Subcutaneous abdominal adipose tissue (tissue), 5 donors: ENCODE measurements around the gene KLHL29.

Experiments used
- H3K27ac ChIP-seq: one replicate; pipeline ENCODE4 v1.7.0; 2013; ENCODE audit warnings: low read depth, mild to moderate bottlenecking, inconsistent platforms, low read length, moderate library complexity
- H3K27me3 ChIP-seq, 5 donors: one replicate each; pipeline ENCODE4 v1.7.0; 2013; ENCODE audit warnings: low read length in 5 of 5, inconsistent platforms in 1 of 5; ENCODE audit not compliant: control insufficient read depth in 5 of 5, insufficient read depth in 4 of 5
- H3K36me3 ChIP-seq, 5 donors: one replicate each; pipeline ENCODE4 v1.7.0; 2013; ENCODE audit warnings: low read length in 5 of 5; ENCODE audit not compliant: control insufficient read depth in 5 of 5, insufficient read depth in 5 of 5
- H3K4me1 ChIP-seq, 5 donors: one replicate each; pipeline ENCODE4 v1.7.0; 2013; ENCODE audit warnings: low read length in 5 of 5, mild to moderate bottlenecking in 3 of 5, moderate library complexity in 1 of 5; ENCODE audit not compliant: control insufficient read depth in 5 of 5, insufficient read depth in 5 of 5
- H3K4me3 ChIP-seq, 5 donors: one replicate each; pipeline ENCODE4 v1.7.0; 2013; ENCODE audit warnings: low read length in 5 of 5, low read depth in 1 of 5
- H3K9ac ChIP-seq, 5 donors: one replicate each; pipeline ENCODE4 v1.7.0; 2013; ENCODE audit warnings: low read length in 5 of 5, mild to moderate bottlenecking in 4 of 5, moderate library complexity in 3 of 5
- H3K9me3 ChIP-seq, 5 donors: one replicate each; pipeline ENCODE4 v1.7.0; 2013; ENCODE audit warnings: low read length in 5 of 5; ENCODE audit not compliant: control insufficient read depth in 5 of 5
- donor health status: healthy.
- donor health status: healthy.
- donor health status: healthy.
- donor health status: healthy.
- donor health status: healthy.

KLHL29 gene

GRCh38 chr2:23363831-23364230 is 21.1 kb upstream of the KLHL29 start:
- Histone ChIP-seq H3K4me1 (no peaks in the 10 kb centered on the region), H3K9me3 (no peaks in the 10 kb centered on the region), H3K27ac (no peak overlapping the region), H3K9ac (no peak overlapping the region), H3K36me3 (no peaks in the 10 kb centered on the region), H3K27me3 (peaks cover 0 to 5% (median 0%) of the 10 kb centered on the region in 5 donors), H3K4me3 (no peak overlapping the region)

- no peaks in the 10 kb centered on the region for H3K36me3 ChIP-seq
- no peaks in the 10 kb centered on the region for H3K9me3 ChIP-seq
- H3K27ac ChIP-seq, result no peak overlapping the region
- no peaks in the 10 kb centered on the region for H3K4me1 ChIP-seq
- no peak overlapping the region for H3K9ac ChIP-seq
- no peak overlapping the region for H3K4me3 ChIP-seq
- H3K27me3 ChIP-seq, result peaks cover 0 to 5% (median 0%) of the 10 kb centered on the region in 5 donors
These were observed 18.3 kb upstream of the KLHL29 start for GRCh38 chr2:23366720-23367119.

GRCh38 chr2:23367760-23368159 is 17.2 kb upstream of the KLHL29 start:
- Histone ChIP-seq H3K27me3 (peaks cover 0 to 4% (median 0%) of the 10 kb centered on the region in 5 donors), H3K27ac (no peak overlapping the region), H3K9me3 (no peaks in the 10 kb centered on the region), H3K36me3 (no peaks in the 10 kb centered on the region), H3K4me3 (no peak overlapping the region), H3K4me1 (no peaks in the 10 kb centered on the region), H3K9ac (no peak overlapping the region)

- H3K4me1 ChIP-seq, result no peaks in the 10 kb centered on the region
- H3K9me3 ChIP-seq, result peaks cover 0 to 3% (median 0%) of the 10 kb centered on the region in 5 donors
- no peaks in the 10 kb centered on the region for H3K36me3 ChIP-seq
- no peak overlapping the region for H3K9ac ChIP-seq
- peaks cover 0 to 6% (median 0%) of the 10 kb centered on the region in 5 donors for H3K27me3 ChIP-seq
- no peak overlapping the region for H3K4me3 ChIP-seq
- no peak overlapping the region for H3K27ac ChIP-seq
These were observed 11.3 kb upstream of the KLHL29 start for GRCh38 chr2:23373666-23374065.

GRCh38 chr2:23375448-23375847 is 9.5 kb upstream of the KLHL29 start:
- H3K9me3 ChIP-seq, result peaks cover 0 to 3% (median 0%) of the 10 kb centered on the region in 5 donors
- H3K4me3 ChIP-seq, result no peak overlapping the region
- no peak overlapping the region for H3K9ac ChIP-seq
- no peak overlapping the region for H3K27ac ChIP-seq
- no peaks in the 10 kb centered on the region for H3K36me3 ChIP-seq
- peaks cover 0 to 3% (median 2%) of the 10 kb centered on the region in 5 donors for H3K4me1 ChIP-seq
- peaks cover 0 to 6% (median 0%) of the 10 kb centered on the region in 5 donors for H3K27me3 ChIP-seq

- H3K36me3 ChIP-seq, result no peaks in the 10 kb centered on the region
- no peak overlapping the region for H3K4me3 ChIP-seq
- H3K27me3 ChIP-seq, result peaks cover 0 to 6% (median 0%) of the 10 kb centered on the region in 5 donors
- no peak overlapping the region for H3K9ac ChIP-seq
- peaks cover 0 to 3% (median 0%) of the 10 kb centered on the region in 5 donors for H3K9me3 ChIP-seq
- H3K4me1 ChIP-seq, result peaks cover 2 to 9% (median 8%) of the 10 kb centered on the region in 5 donors
- H3K27ac ChIP-seq, result no peak overlapping the region
These were observed 8.9 kb upstream of the KLHL29 start for GRCh38 chr2:23376075-23376474.

GRCh38 chr2:23376972-23377371 is 8.0 kb upstream of the KLHL29 start:
- Histone ChIP-seq H3K4me3 (no peak overlapping the region), H3K27ac (no peak overlapping the region), H3K36me3 (no peaks in the 10 kb centered on the region), H3K9ac (no peak overlapping the region), H3K4me1 (peaks cover 2 to 13% (median 9%) of the 10 kb centered on the region in 5 donors), H3K27me3 (peaks cover 0 to 6% (median 0%) of the 10 kb centered on the region in 5 donors), H3K9me3 (peaks cover 0 to 3% (median 0%) of the 10 kb centered on the region in 5 donors)

GRCh38 chr2:23377771-23378170 is 7.2 kb upstream of the KLHL29 start:
- H3K4me1 ChIP-seq, result peaks cover 2 to 13% (median 9%) of the 10 kb centered on the region in 5 donors
- H3K36me3 ChIP-seq, result no peaks in the 10 kb centered on the region
- H3K9me3 ChIP-seq, result peaks cover 0 to 3% (median 0%) of the 10 kb centered on the region in 5 donors
- H3K9ac ChIP-seq, result no peak overlapping the region
- no peak overlapping the region for H3K4me3 ChIP-seq
- peaks cover 0 to 6% (median 0%) of the 10 kb centered on the region in 5 donors for H3K27me3 ChIP-seq
- H3K27ac ChIP-seq, result no peak overlapping the region

GRCh38 chr2:23378496-23378895 is 6.5 kb upstream of the KLHL29 start:
- Histone ChIP-seq H3K9me3 (no peaks in the 10 kb centered on the region), H3K27ac (no peak overlapping the region), H3K9ac (no peak overlapping the region), H3K4me3 (no peak overlapping the region), H3K36me3 (no peaks in the 10 kb centered on the region), H3K27me3 (peaks cover 0 to 6% (median 0%) of the 10 kb centered on the region in 5 donors), H3K4me1 (peaks cover 2 to 13% (median 9%) of the 10 kb centered on the region in 5 donors)

- Histone ChIP-seq H3K4me1 (peaks cover 2 to 13% (median 9%) of the 10 kb centered on the region in 5 donors), H3K9ac (no peak overlapping the region), H3K4me3 (no peak overlapping the region), H3K27me3 (peaks cover 0 to 6% (median 0%) of the 10 kb centered on the region in 5 donors), H3K27ac (no peak overlapping the region), H3K9me3 (no peaks in the 10 kb centered on the region), H3K36me3 (no peaks in the 10 kb centered on the region)
These were observed 5.7 kb upstream of the KLHL29 start for GRCh38 chr2:23379220-23379695.
